A549 (cell line): ENCODE data around the gene NOL3. TPM values are rescaled to one million over a fixed set of nuclear protein-coding genes. Genes with fewer than 3 reads are reported as not detected.

Experiments
- ATAC-seq, 2 experiments: fragments of 200-7000 bp in 1 of 2; fragments of >200 bp in 1 of 2; cut with Nextera tagmentation in 1 of 2; cut with Tn5 transposase in 1 of 2; 3 replicates each; pipeline versions ENCODE4 v1.8.0 to v1.9.1; 2018 to 2020; ENCODE audit warnings: mild to moderate bottlenecking in 1 of 2, moderate library complexity in 1 of 2
- CTCF ChIA-PET: fragments of 300-600 bp; sonication (Branson Sonifier 250); formaldehyde crosslinking; extraction: SDS; loops from one replicate; lab custom pipeline; 2021; ENCODE audit warnings: antibody characterized with exemption, inconsistent platforms; lab: Yijun Ruan, JAX
- POLR2A ChIA-PET: fragments of 350-600 bp; formaldehyde crosslinking; extraction: SDS; loops from one replicate; lab custom pipeline; 2021; ENCODE audit warnings: antibody characterized with exemption, inconsistent platforms; lab: Yijun Ruan, JAX
- DNase-seq, 2 experiments: peaks; one replicate each; pipeline versions ENCODE4 v3.0.0 to v3.0.0-alpha.2; 2011 to 2016; ENCODE audit warnings: low read depth in 1 of 2, low spot score in 1 of 2
- FAIRE-seq: peaks from 2 replicates; lab custom pipeline; 2011; peaks lifted over from hg19 to GRCh38; lab: Jason Lieb, UNC
- H3K27ac ChIP-seq, 2 experiments: fragments of >200 bp; sonication (Bioruptor Twin); formaldehyde crosslinking; 3 replicates each; pipeline ENCODE4 v1.5.1; 2016 to 2017
- H3K4me1 ChIP-seq: fragments of >200 bp; sonication (Bioruptor Twin); formaldehyde crosslinking; 3 replicates; pipeline ENCODE4 v1.6.1; 2016
- H3K4me2 ChIP-seq: fragments of >200 bp; sonication (Bioruptor Twin); formaldehyde crosslinking; 3 replicates; pipeline ENCODE4 v1.6.1; 2016
- H3K4me3 ChIP-seq: fragments of >200 bp; sonication (Bioruptor Twin); formaldehyde crosslinking; 3 replicates; pipeline ENCODE4 v1.5.1; 2016
- H3K9me3 ChIP-seq: fragments of >200 bp; sonication (Bioruptor Twin); formaldehyde crosslinking; 3 replicates; pipeline ENCODE4 v1.6.1; 2016
- BHLHE40 ChIP-seq: IDR thresholded peaks from 2 replicates; pipeline ENCODE4 v1.6.1; 2012; ENCODE audit warnings: low read depth, low read length, inconsistent platforms
- CBX8 ChIP-seq: fragments of 200-600 bp; sonication (generic); IDR thresholded peaks from 2 replicates; pipeline ENCODE4 v1.6.1; 2016
- CEBPB ChIP-seq, 2 experiments: fragments of >200 bp in 1 of 2; sonication (Bioruptor Twin) in 1 of 2; formaldehyde crosslinking in 1 of 2; IDR thresholded peaks; 2 replicates each; pipeline ENCODE4 v1.6.1; 2012 to 2016
- CHD4 ChIP-seq: fragments of 200-600 bp; sonication (generic); IDR thresholded peaks from 2 replicates; pipeline ENCODE4 v1.6.1; 2016; ENCODE audit warnings: antibody characterized with exemption, mild to moderate bottlenecking, borderline replicate concordance
- EHF ChIP-seq: fragments of 250-450 bp; sonication (Bioruptor Pico); IDR thresholded peaks from 2 replicates; pipeline ENCODE4 v1.5.0; 2020; ENCODE audit warnings: mild to moderate bottlenecking
- EHMT2 ChIP-seq: fragments of 200-600 bp; sonication (generic); IDR thresholded peaks from 2 replicates; pipeline ENCODE4 v1.6.1; 2016; ENCODE audit warnings: antibody characterized with exemption, low read depth, mild to moderate bottlenecking, moderate library complexity
- EP300 ChIP-seq, 2 experiments: fragments of >200 bp; sonication (Bioruptor Twin); formaldehyde crosslinking; IDR thresholded peaks; 2 replicates in 1 of 2; 3 replicates in 1 of 2; pipeline ENCODE4 v1.6.1; 2016 to 2017
- GATA3 ChIP-seq: IDR thresholded peaks from 2 replicates; pipeline ENCODE4 v1.6.1; 2012; ENCODE audit warnings: borderline replicate concordance
- HEYL ChIP-seq: fragments of 250-450 bp; sonication (Bioruptor Pico); IDR thresholded peaks from 2 replicates; pipeline ENCODE4 v1.8.0; 2021; ENCODE audit warnings: mild to moderate bottlenecking, moderate library complexity
- HOXB13 ChIP-seq: fragments of 250-450 bp; sonication (Bioruptor Pico); IDR thresholded peaks from 2 replicates; pipeline ENCODE4 v1.5.0; 2020; ENCODE audit warnings: low read depth, mild to moderate bottlenecking, moderate library complexity
- MAX ChIP-seq: IDR thresholded peaks from 2 replicates; pipeline ENCODE4 v1.6.1; 2012
- MAZ ChIP-seq: fragments of 150-350 bp; IDR thresholded peaks from 2 replicates; pipeline ENCODE4 v1.6.1; 2014; ENCODE audit warnings: antibody characterized with exemption, low read depth, low read length, borderline replicate concordance
- MYC ChIP-seq: IDR thresholded peaks from 2 replicates; pipeline ENCODE4 v1.6.1; 2012; ENCODE audit warnings: mild to moderate bottlenecking, inconsistent platforms, low read length, improper control_type of control experiment, borderline replicate concordance
- NFE2L2 ChIP-seq: fragments of 150-350 bp; conservative IDR thresholded peaks from 2 replicates; pipeline ENCODE4 v1.6.1; 2014; ENCODE audit warnings: low read length
- NPAS2 ChIP-seq: fragments of 250-450 bp; sonication (Bioruptor Pico); IDR thresholded peaks from 2 replicates; pipeline ENCODE4 v1.8.0; 2022; ENCODE audit warnings: mild to moderate bottlenecking, moderate library complexity, borderline replicate concordance
- PHF8 ChIP-seq: fragments of 200-600 bp; sonication (generic); IDR thresholded peaks from 2 replicates; pipeline ENCODE4 v1.6.1; 2016; ENCODE audit warnings: low read depth, mild to moderate bottlenecking, antibody characterized with exemption, moderate library complexity, borderline replicate concordance
- POLR2AphosphoS2 ChIP-seq: conservative IDR thresholded peaks from 2 replicates; pipeline ENCODE4 v1.6.1; 2012; ENCODE audit warnings: low read length, improper control_type of control experiment, inconsistent platforms
- RAD21 ChIP-seq, 2 experiments: fragments of >200 bp in 1 of 2; sonication (Bioruptor Twin) in 1 of 2; formaldehyde crosslinking in 1 of 2; IDR thresholded peaks in 1 of 2; conservative IDR thresholded peaks in 1 of 2; 2 replicates in 1 of 2; 3 replicates in 1 of 2; pipeline ENCODE4 v1.6.1; 2012 to 2018; ENCODE audit warnings: inconsistent platforms in 1 of 2
- RCOR1 ChIP-seq: fragments of 150-350 bp; IDR thresholded peaks from 2 replicates; pipeline ENCODE4 v1.6.1; 2014; ENCODE audit warnings: antibody characterized with exemption, low read length, low read depth
- RFX5 ChIP-seq: fragments of 450-650 bp; IDR thresholded peaks from 2 replicates; pipeline ENCODE4 v1.7.1; 2014; ENCODE audit warnings: antibody characterized with exemption, mild to moderate bottlenecking, moderate library complexity
- SREBF2 ChIP-seq: fragments of 450-650 bp; IDR thresholded peaks from 2 replicates; pipeline ENCODE4 v1.6.1; 2014; ENCODE audit warnings: mild to moderate bottlenecking, moderate library complexity
- TFCP2L1 ChIP-seq: fragments of 250-450 bp; sonication (Bioruptor Pico); IDR thresholded peaks from 2 replicates; pipeline ENCODE4 v1.5.0; 2021; ENCODE audit warnings: mild to moderate bottlenecking
- WGBS: methylation state at CpG from one replicate; pipeline ENCODE4 v1.1.6; 2017; ENCODE audit errors: missing lambda C conversion rate; 5-methylcytosine and 5-hydroxymethylcytosine counted together
- polyA plus RNA-seq, 4 experiments: library from polyadenylated mRNA; depleted of rRNA in 3 of 4; stranded (reverse); fragments of >200 nt; fragmentation: RNase III in 1 of 4; extraction: RNeasy Plus Mini Kit Qiagen cat#74134 plus additional on column Dnase treatment in 1 of 4; gene quantifications; 2 replicates in 3 of 4; 3 replicates in 1 of 4; pipeline ENCODE4 v1.2.3, GENCODE V29; 2011 to 2017
- TF ChIP-seq, protein P1 (sequence below): fragments of >200 bp; sonication (Bioruptor Twin); formaldehyde crosslinking; IDR thresholded peaks from 3 replicates; pipeline ENCODE4 v1.5.1; 2016
- TF ChIP-seq, protein P2 (sequence below): fragments of >200 bp; sonication (Bioruptor Twin); formaldehyde crosslinking; IDR thresholded peaks from 3 replicates; pipeline ENCODE4 v1.6.1; 2016
- TF ChIP-seq, protein P3 (sequence below): IDR thresholded peaks from 2 replicates; pipeline ENCODE4 v1.6.1; 2012
- TF ChIP-seq, protein P4 (sequence below): fragments of 250-450 bp; sonication (Bioruptor Pico); IDR thresholded peaks from 2 replicates; pipeline ENCODE4 v1.5.0; 2021; ENCODE audit warnings: mild to moderate bottlenecking, moderate library complexity, borderline replicate concordance

Gene NOL3
- polyA plus RNA-seq, 2 of the 4 experiments (the other 2 are of a cell fraction) = 22.6 to 39.1 TPM

DNA sequence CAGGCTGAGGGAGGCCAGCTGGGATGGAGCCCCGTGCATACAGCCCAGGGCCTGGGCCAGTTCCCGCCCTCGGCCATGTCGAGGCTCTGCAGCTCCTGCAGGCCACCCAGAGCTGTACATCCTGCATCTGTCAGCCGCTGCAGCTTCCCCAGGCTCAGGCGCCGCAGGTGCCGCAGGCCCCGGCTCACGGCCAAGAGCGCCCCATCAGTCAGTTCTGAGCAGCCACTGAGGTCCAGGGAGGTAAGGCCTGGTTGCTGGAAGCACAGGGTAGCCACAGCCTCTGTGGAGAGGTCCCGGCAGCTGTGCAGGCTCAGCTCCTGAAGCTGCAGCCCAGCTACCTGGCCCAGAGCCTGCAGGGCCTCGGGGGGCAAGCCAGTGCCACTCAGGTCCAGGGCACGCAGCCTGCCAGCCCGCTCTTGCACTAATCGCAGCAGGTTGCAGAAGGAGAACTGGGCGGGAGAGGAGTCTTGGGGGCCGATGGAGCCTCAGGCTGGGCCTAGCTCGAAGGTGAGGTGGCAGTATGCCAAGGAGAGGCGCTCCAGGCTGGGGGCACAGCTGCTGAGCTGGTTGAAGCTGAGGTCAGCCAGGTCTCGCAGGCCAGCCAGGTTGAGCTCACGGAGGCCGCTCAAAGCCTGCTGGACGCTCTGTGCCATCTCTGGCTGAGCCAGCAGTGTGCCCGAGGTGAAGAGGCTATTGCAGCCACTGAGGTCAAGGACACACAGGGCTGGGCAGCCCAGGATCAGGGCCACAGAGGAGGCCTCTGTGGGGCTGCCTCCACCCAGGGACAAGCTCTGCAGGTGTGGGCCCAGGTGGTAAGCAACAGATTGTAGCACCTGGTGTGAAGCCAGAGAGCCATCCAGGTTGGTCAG, 40.0 kb downstream of the NOL3 start:
- H3K27ac ChIP-seq = no peak overlapping the region
- ChIA-PET CTCF (interaction anchor here (0.9 to 10.5 kb wide), 9 partner anchors 8 to 271 kb away, joined by 3 to 105 read pairs (median 4); partner anchors contain the start of genes ATP6V0D1, B3GNT9, E2F4 and ELMO3), POLR2A (interaction anchor here (3.7 kb wide), 1 partner anchor 17 kb away, joined by 11 read pairs; the partner anchor contains the start of gene TMEM208)
- H3K4me2 ChIP-seq = no peak overlapping the region
- WGBS = 89% methylated on average over 17 of the region's 25 CpGs
- DNase-seq (no peak), ATAC-seq (peak; percentile 10 to 18; a peak in 4 of 6 replicates), FAIRE-seq (no peak)
- no peaks in the 10 kb centered on the region for H3K9me3 ChIP-seq
- peaks cover 25% of the 10 kb centered on the region for H3K4me1 ChIP-seq
- H3K4me3 ChIP-seq = no peak overlapping the region
- 0 out of 2 replicates have a peak, but pooled peaks have one; percentile 41 for TF ChIP-seq POLR2AphosphoS2
- TF ChIP-seq CHD4 = no peak

DNA sequence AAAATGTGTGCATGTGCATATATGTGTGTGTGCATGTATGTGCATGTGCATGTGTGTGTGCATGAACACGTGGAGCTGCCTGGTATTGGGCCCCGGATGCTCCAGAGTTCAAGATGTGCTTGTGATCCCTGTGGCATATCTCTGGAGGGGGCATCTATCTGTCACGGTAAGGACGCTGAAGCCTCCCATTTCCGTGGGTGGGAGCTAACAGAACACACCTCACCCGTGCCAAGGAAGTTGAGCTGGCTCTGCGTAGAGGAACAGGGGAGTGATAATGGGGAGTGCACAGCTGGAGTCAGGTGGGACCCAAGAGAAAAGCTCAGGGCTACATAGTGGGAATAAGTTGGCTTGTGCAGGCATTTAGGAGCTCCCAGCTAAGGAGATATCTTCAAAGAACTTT, 41.3 kb downstream of the NOL3 start:
- POLR2A ChIA-PET = interaction anchor here (3.7 kb wide), 1 partner anchor 15 kb away, joined by 11 read pairs; the partner anchor contains the start of gene TMEM208
- H3K4me2 ChIP-seq = no peak overlapping the region
- TF ChIP-seq GATA3 (no peak), BHLHE40 (no peak), CHD4 (no peak), TFCP2L1 (CRISPR knock-in tag) (no peak), RAD21 (conservative IDR thresholded peaks at IDR 0.05 in 1 of 2, IDR thresholded peaks at IDR 0.05 in 1 of 2) (no peak), EHF (CRISPR knock-in tag) (no peak), HOXB13 (no peak), HEYL (CRISPR knock-in tag) (no peak), MYC (no peak), EHMT2 (no peak), PHF8 (no peak)
- TF ChIP-seq, protein P1, sequence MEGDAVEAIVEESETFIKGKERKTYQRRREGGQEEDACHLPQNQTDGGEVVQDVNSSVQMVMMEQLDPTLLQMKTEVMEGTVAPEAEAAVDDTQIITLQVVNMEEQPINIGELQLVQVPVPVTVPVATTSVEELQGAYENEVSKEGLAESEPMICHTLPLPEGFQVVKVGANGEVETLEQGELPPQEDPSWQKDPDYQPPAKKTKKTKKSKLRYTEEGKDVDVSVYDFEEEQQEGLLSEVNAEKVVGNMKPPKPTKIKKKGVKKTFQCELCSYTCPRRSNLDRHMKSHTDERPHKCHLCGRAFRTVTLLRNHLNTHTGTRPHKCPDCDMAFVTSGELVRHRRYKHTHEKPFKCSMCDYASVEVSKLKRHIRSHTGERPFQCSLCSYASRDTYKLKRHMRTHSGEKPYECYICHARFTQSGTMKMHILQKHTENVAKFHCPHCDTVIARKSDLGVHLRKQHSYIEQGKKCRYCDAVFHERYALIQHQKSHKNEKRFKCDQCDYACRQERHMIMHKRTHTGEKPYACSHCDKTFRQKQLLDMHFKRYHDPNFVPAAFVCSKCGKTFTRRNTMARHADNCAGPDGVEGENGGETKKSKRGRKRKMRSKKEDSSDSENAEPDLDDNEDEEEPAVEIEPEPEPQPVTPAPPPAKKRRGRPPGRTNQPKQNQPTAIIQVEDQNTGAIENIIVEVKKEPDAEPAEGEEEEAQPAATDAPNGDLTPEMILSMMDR = no peak
- TF ChIP-seq, protein P2, sequence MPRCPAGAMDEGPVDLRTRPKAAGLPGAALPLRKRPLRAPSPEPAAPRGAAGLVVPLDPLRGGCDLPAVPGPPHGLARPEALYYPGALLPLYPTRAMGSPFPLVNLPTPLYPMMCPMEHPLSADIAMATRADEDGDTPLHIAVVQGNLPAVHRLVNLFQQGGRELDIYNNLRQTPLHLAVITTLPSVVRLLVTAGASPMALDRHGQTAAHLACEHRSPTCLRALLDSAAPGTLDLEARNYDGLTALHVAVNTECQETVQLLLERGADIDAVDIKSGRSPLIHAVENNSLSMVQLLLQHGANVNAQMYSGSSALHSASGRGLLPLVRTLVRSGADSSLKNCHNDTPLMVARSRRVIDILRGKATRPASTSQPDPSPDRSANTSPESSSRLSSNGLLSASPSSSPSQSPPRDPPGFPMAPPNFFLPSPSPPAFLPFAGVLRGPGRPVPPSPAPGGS = no peak
- H3K9me3 ChIP-seq = no peaks in the 10 kb centered on the region
- no peak for DNase-seq
- H3K4me1 ChIP-seq = peaks cover 23% of the 10 kb centered on the region
- no peak for FAIRE-seq
- WGBS = 69% methylated on average over 7 of the region's 7 CpGs
- ATAC-seq = no peak
- no peak overlapping the region for H3K4me3 ChIP-seq
- H3K27ac ChIP-seq = no peak overlapping the region
- CTCF ChIA-PET = interaction anchor here (0.8 to 10.5 kb wide), 7 partner anchors 9 to 56 kb away, joined by 3 to 105 read pairs (median 4); partner anchors contain the start of genes E2F4, ELMO3 and TMEM208

DNA sequence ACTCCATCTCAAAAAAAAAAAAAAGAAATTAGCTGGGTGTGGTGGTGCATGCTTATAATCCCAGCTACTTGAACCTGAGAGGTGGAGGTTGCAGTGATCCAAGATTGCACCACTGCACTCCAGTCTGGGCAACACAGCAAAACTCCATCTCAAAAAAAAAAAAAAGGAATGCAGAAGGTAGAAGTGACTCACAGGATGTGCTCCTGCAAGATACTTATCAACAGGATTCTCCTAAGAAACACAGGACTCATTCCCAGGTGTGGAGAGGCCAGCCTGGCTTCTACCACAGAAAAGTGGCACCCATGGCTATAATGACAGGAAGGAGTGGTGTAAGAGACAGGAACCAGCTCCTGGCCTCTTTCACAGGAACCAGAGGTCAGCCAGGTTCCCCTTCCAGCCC, 42.4 kb downstream of the NOL3 start:
- FAIRE-seq = no peak
- H3K4me3 ChIP-seq = no peak overlapping the region
- ChIA-PET POLR2A (interaction anchor here (3.7 kb wide), 1 partner anchor 14 kb away, joined by 11 read pairs; the partner anchor contains the start of gene TMEM208), CTCF (interaction anchor here (0.7 to 10.5 kb wide), 3 partner anchors 16 to 72 kb away, joined by 3 to 105 read pairs (median 5); partner anchors contain the start of genes E2F4 and ELMO3)
- ATAC-seq = no peak
- H3K4me2 ChIP-seq = no peak overlapping the region
- H3K27ac ChIP-seq = 0 out of 6 replicates have a peak overlapping the region, but pooled peaks of 1 of the 2 experiments have one; percentile 14
- H3K9me3 ChIP-seq = no peaks in the 10 kb centered on the region
- H3K4me1 ChIP-seq = peaks cover 12% of the 10 kb centered on the region
- no peak for DNase-seq
- no peak for TF ChIP-seq EP300 (IDR thresholded peaks at IDR 0.05)
- no peak for TF ChIP-seq EHMT2
- TF ChIP-seq MAZ = no peak
- TF ChIP-seq PHF8 = no peak
- no peak for TF ChIP-seq CBX8
- no peak for TF ChIP-seq MAX
- no peak for TF ChIP-seq GATA3
- TF ChIP-seq CEBPB (IDR thresholded peaks at IDR 0.05) = no peak
- no peak for TF ChIP-seq SREBF2
- TF ChIP-seq, protein P3, sequence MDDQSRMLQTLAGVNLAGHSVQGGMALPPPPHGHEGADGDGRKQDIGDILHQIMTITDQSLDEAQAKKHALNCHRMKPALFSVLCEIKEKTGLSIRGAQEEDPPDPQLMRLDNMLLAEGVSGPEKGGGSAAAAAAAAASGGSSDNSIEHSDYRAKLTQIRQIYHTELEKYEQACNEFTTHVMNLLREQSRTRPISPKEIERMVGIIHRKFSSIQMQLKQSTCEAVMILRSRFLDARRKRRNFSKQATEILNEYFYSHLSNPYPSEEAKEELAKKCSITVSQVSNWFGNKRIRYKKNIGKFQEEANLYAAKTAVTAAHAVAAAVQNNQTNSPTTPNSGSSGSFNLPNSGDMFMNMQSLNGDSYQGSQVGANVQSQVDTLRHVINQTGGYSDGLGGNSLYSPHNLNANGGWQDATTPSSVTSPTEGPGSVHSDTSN = no peak
- TF ChIP-seq RFX5 = no peak
- TF ChIP-seq, protein P4, sequence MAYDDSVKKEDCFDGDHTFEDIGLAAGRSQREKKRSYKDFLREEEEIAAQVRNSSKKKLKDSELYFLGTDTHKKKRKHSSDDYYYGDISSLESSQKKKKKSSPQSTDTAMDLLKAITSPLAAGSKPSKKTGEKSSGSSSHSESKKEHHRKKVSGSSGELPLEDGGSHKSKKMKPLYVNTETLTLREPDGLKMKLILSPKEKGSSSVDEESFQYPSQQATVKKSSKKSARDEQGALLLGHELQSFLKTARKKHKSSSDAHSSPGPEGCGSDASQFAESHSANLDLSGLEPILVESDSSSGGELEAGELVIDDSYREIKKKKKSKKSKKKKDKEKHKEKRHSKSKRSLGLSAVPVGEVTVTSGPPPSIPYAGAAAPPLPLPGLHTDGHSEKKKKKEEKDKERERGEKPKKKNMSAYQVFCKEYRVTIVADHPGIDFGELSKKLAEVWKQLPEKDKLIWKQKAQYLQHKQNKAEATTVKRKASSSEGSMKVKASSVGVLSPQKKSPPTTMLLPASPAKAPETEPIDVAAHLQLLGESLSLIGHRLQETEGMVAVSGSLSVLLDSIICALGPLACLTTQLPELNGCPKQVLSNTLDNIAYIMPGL (CRISPR knock-in tag) = no peak
- no peak for TF ChIP-seq NFE2L2
- no peak for TF ChIP-seq RCOR1
- TF ChIP-seq NPAS2 (CRISPR knock-in tag) = no peak
